PC-3 (cell line): ENCODE data around the gene SYT13. TPM values are rescaled to one million over a fixed set of nuclear protein-coding genes. Genes with fewer than 3 reads are reported as not detected.

Experiments
- ATAC-seq: fragments of 200-7000 bp; cut with Tn5 transposase; 2 replicates; pipeline ENCODE4 v1.9.1; 2020; ENCODE audit warnings: mild to moderate bottlenecking, moderate library complexity
- BruUV-seq: library from RNA; stranded (reverse); fragments of 400-500 nt; replicated peaks from 2 replicates; lab custom pipeline; 2021; lab: Mats Ljungman, UMichigan
- CTCF ChIA-PET: fragments of 300-600 bp; sonication (Branson Sonifier 250); formaldehyde crosslinking; loops from one replicate; lab custom pipeline; 2022; ENCODE audit warnings: antibody characterized with exemption; lab: Charles Lee
- POLR2A ChIA-PET: fragments of 300-600 bp; sonication (Branson Sonifier 250); formaldehyde crosslinking; loops from one replicate; lab custom pipeline; 2022; ENCODE audit warnings: antibody characterized with exemption; ENCODE audit not compliant: unreplicated experiment; lab: Charles Lee
- DNase-seq: peaks from one replicate; pipeline ENCODE4 v3.0.0-alpha.2; 2015
- H2AFZ ChIP-seq: fragments of 300-600 bp; sonication (generic); 2 replicates; pipeline ENCODE4 v1.6.0; 2016; ENCODE audit warnings: antibody characterized with exemption, low read length
- H3F3A ChIP-seq: fragments of 300-600 bp; sonication (generic); one replicate; pipeline ENCODE4 v1.6.0; 2017; ENCODE audit warnings: antibody characterized with exemption, low read length, control low read depth, mild to moderate bottlenecking; ENCODE audit not compliant: unreplicated experiment
- H3K27ac ChIP-seq: fragments of 300-600 bp; sonication (generic); 2 replicates; pipeline ENCODE4 v1.5.1; 2016; ENCODE audit warnings: mild to moderate bottlenecking, low read length
- H3K27me3 ChIP-seq: fragments of 300-600 bp; sonication (generic); 2 replicates; pipeline ENCODE4 v1.6.1; 2016; ENCODE audit warnings: low read length, mixed read lengths
- H3K36me3 ChIP-seq: fragments of 300-600 bp; sonication (generic); 2 replicates; pipeline ENCODE4 v1.6.1; 2016; ENCODE audit warnings: low read depth, mixed run types, low read length, mixed read lengths
- H3K4me1 ChIP-seq: fragments of 300-600 bp; sonication (generic); 2 replicates; pipeline ENCODE4 v1.5.1; 2016; ENCODE audit warnings: low read length; ENCODE audit not compliant: insufficient read depth
- H3K4me2 ChIP-seq: fragments of 300-600 bp; sonication (generic); 2 replicates; pipeline ENCODE4 v1.6.0; 2016; ENCODE audit warnings: low read length
- H3K4me3 ChIP-seq: fragments of 300-600 bp; sonication (generic); 2 replicates; pipeline ENCODE4 v1.5.1; 2016; ENCODE audit warnings: mild to moderate bottlenecking, low read length, mixed read lengths
- H3K79me2 ChIP-seq: fragments of 300-600 bp; sonication (generic); 2 replicates; pipeline ENCODE4 v1.6.1; 2017; ENCODE audit warnings: low read length, mixed read lengths
- H3K9ac ChIP-seq: fragments of 300-600 bp; sonication (generic); 2 replicates; pipeline ENCODE4 v1.6.0; 2016; ENCODE audit warnings: mild to moderate bottlenecking, low read length
- H3K9me2 ChIP-seq: fragments of 300-600 bp; sonication (generic); replicated peaks from 2 replicates; pipeline ENCODE4 v1.6.1; 2016; ENCODE audit warnings: mixed run types, low read length, mixed read lengths
- H3K9me3 ChIP-seq: fragments of 300-600 bp; sonication (generic); 2 replicates; pipeline ENCODE4 v1.6.1; 2016; ENCODE audit warnings: low read length, mixed read lengths
- H4K20me1 ChIP-seq: fragments of 300-600 bp; sonication (generic); 2 replicates; pipeline ENCODE4 v1.6.1; 2016; ENCODE audit warnings: low read length, mixed read lengths
- EZH2 ChIP-seq: fragments of 300-600 bp; sonication (generic); IDR thresholded peaks from one replicate; pipeline ENCODE4 v1.6.1; 2017; ENCODE audit warnings: antibody characterized with exemption, mild to moderate bottlenecking, low read length; ENCODE audit not compliant: unreplicated experiment
- EZH2phosphoT487 ChIP-seq: fragments of 300-600 bp; sonication (generic); IDR thresholded peaks from 2 replicates; pipeline ENCODE4 v1.6.1; 2018; ENCODE audit warnings: mild to moderate bottlenecking, antibody characterized with exemption, low read length, borderline replicate concordance
- intact Hi-C: fragments of 100-400 bp; cut with micrococcal nuclease; formaldehyde crosslinking; loops from 2 replicates; pipeline ENCODE4 v1.9.0; 2023
- total RNA-seq: library from RNA; depleted of rRNA; stranded (reverse); fragments of >200 nt; gene quantifications from 2 replicates; pipeline ENCODE4 v1.2.3, GENCODE V29; 2014
- TF ChIP-seq, protein P1 (sequence below): fragments of 300-600 bp; sonication (generic); conservative IDR thresholded peaks from 2 replicates; pipeline ENCODE4 v1.5.1; 2017; ENCODE audit warnings: antibody characterized with exemption, low read depth, mild to moderate bottlenecking, low read length

SYT13 gene
- total RNA-seq, 1 experiment from 2014 or later, result not detected

DNA sequence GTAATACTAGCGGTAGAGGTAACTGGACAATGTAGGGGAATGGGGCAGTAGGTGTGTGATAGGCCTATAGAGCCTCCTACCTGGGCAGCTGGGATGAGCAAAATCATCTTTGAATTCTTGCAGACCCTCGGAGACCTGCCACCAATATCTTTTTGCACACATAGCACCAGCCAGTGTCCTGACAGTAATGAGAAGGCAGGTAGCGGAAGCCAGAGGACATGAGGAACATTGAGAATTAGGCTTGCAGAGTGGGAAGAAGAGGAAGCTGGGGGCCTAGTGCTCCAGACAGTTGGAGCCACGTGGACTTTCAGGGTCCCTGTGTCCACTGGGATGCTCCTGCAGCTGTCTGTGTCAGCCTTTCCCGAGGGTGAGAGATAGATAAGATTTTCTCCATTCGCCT, 17.2 kb upstream of the SYT13 start:
- Histone ChIP-seq H3K36me3 (no peaks in the 10 kb centered on the region), H3K79me2 (no peaks in the 10 kb centered on the region), H3F3A (no peaks in the 10 kb centered on the region), H3K4me1 (no peaks in the 10 kb centered on the region), H3K9me3 (no peaks in the 10 kb centered on the region), H4K20me1 (no peaks in the 10 kb centered on the region), H2AFZ (no peak overlapping the region), H3K9ac (no peak overlapping the region), H3K4me3 (no peak overlapping the region), H3K9me2 (no peaks in the 10 kb centered on the region), H3K4me2 (no peak overlapping the region), H3K27ac (no peak overlapping the region), H3K27me3 (peaks cover 58% of the 10 kb centered on the region)
- TF ChIP-seq, protein P1, sequence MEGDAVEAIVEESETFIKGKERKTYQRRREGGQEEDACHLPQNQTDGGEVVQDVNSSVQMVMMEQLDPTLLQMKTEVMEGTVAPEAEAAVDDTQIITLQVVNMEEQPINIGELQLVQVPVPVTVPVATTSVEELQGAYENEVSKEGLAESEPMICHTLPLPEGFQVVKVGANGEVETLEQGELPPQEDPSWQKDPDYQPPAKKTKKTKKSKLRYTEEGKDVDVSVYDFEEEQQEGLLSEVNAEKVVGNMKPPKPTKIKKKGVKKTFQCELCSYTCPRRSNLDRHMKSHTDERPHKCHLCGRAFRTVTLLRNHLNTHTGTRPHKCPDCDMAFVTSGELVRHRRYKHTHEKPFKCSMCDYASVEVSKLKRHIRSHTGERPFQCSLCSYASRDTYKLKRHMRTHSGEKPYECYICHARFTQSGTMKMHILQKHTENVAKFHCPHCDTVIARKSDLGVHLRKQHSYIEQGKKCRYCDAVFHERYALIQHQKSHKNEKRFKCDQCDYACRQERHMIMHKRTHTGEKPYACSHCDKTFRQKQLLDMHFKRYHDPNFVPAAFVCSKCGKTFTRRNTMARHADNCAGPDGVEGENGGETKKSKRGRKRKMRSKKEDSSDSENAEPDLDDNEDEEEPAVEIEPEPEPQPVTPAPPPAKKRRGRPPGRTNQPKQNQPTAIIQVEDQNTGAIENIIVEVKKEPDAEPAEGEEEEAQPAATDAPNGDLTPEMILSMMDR, result no peak
- no peak for TF ChIP-seq EZH2phosphoT487
- no peak for TF ChIP-seq EZH2
- ATAC-seq (no peak), DNase-seq (no peak)
- ChIA-PET CTCF (no interaction called here), POLR2A (no interaction called here)
- intact Hi-C loops, result no loop called here
- no TSS peak for BruUV-seq

DNA sequence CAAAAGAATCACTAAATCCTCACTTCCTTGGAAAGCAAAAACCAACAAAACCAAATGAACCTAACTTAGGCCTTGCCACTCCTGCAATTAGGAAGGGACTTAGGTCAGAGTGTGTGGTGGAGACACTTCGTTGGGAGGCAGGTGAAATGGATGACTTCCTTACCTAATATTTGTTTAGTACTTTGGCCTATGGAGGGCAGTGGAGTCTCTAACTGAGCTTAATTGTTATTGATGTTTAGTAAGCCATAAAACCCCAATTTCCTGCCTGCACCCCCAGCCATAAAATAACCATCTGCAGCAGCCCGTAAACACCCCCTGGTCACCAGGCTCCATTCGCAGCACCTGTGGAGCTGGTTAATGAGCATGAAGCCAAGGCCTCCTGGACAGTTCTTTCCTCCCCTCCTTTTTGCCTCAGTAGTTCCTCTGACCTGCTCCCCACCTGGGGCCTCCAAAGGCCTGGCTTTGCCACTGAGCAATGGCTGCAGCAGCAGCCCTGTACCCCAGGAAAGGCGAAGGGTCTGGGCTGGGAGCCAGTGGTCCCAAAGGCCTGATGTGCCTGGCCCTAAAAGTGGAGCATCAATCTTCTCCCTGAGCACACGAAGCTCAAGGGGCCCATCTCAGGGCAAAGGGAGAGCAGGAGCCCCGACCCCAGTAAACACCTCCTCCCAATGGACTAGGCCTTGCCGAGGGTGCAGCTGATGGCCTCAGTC, 15.6 kb upstream of the SYT13 start:
- CTCF ChIA-PET, result no interaction called here
- Histone ChIP-seq H3K4me1 (no peaks in the 10 kb centered on the region), H3K9ac (no peak overlapping the region), H3K9me3 (no peaks in the 10 kb centered on the region), H2AFZ (no peak overlapping the region), H3K27me3 (peaks cover 45% of the 10 kb centered on the region), H3K79me2 (no peaks in the 10 kb centered on the region), H3F3A (no peaks in the 10 kb centered on the region), H3K4me3 (no peak overlapping the region), H3K9me2 (no peaks in the 10 kb centered on the region), H4K20me1 (no peaks in the 10 kb centered on the region), H3K4me2 (no peak overlapping the region), H3K27ac (no peak overlapping the region), H3K36me3 (no peaks in the 10 kb centered on the region)
- ATAC-seq (no peak), DNase-seq (no peak)
- BruUV-seq, result no TSS peak
- POLR2A ChIA-PET, result no interaction called here
- TF ChIP-seq, protein P1, result no peak
- intact Hi-C loops, result no loop called here

GRCh38 chr11:45300715-45301114, 14.6 kb upstream of the SYT13 start:
- CTCF ChIA-PET, result no interaction called here
- H3K9me3 ChIP-seq, result no peaks in the 10 kb centered on the region
- H3K4me2 ChIP-seq, result no peak overlapping the region
- no peak overlapping the region for H3K27ac ChIP-seq
- intact Hi-C loops, result no loop called here
- no peak overlapping the region for H3K4me3 ChIP-seq
- POLR2A ChIA-PET, result no interaction called here
- no peaks in the 10 kb centered on the region for H3F3A ChIP-seq
- H4K20me1 ChIP-seq, result no peaks in the 10 kb centered on the region
- H3K79me2 ChIP-seq, result no peaks in the 10 kb centered on the region
- BruUV-seq, result no TSS peak
- no peaks in the 10 kb centered on the region for H3K9me2 ChIP-seq
- peaks cover 35% of the 10 kb centered on the region for H3K27me3 ChIP-seq
- H2AFZ ChIP-seq, result no peak overlapping the region
- no peak overlapping the region for H3K9ac ChIP-seq
- no peaks in the 10 kb centered on the region for H3K36me3 ChIP-seq
- no peaks in the 10 kb centered on the region for H3K4me1 ChIP-seq
- DNase-seq (no peak), ATAC-seq (no peak)
- TF ChIP-seq EZH2phosphoT487 (no peak), EZH2 (no peak)
- TF ChIP-seq, protein P1, result no peak
